Measurements from ENCODE around the gene JAK1.
A peak's percentile ranks its signal among the peaks of the same experiment; 100 is the strongest.
"Not testable (repeated sequence)": the region's sequence is repeated elsewhere in the genome, so short reads cannot be mapped to it uniquely, and the experiment has no call there.

JAK1 gene

GRCh38 chr1:64966158-64966971, at the start of gene JAK1:
Gene JAK1, minus strand, starts transcription at chr1:64966549. Its CDS starts 80,285 bp downstream, at chr1:64886264.
- DNase-seq = peak; percentile 83

DNA sequence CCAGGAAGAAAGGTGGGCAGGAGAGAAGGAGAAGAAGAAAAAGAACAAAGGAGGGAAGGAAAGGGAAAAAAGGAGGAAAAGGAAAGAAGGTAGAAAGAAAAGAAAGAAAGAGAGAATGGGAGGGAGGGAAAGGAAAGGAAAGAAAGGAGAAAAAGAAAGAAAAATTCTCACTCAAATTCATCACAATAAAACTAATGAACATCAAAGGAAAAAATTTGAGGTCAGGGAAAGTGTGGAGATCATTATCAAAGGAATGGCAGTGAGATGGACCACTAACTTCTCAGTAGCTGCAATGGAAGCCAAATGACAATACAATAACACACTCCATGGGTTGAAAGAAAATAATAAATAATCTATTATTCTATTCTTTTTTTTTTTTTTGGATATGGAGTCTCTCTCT, 48.0 kb upstream of the JAK1 start:
- DNase-seq = no peak

DNA sequence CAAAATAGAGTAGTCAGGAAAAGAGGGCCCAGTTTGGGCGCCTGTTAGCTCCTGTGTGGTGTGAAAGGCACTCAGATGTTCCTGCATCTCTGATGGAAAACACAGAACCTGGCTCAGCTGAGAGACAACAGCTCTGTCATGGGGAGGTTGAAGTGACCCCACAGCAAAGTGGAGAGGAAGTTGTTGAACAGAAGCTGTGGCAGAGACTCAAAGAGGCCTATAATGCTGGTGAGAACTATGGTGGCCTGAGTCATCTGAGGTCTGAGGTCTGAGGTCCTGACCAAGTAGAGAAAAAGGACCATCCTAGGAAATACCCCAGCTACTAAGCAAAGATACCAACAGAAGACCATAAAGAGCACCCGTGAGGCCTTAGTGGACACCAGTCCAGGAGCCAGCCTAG, 45.6 kb upstream of the JAK1 start:
- no peak for DNase-seq

DNA sequence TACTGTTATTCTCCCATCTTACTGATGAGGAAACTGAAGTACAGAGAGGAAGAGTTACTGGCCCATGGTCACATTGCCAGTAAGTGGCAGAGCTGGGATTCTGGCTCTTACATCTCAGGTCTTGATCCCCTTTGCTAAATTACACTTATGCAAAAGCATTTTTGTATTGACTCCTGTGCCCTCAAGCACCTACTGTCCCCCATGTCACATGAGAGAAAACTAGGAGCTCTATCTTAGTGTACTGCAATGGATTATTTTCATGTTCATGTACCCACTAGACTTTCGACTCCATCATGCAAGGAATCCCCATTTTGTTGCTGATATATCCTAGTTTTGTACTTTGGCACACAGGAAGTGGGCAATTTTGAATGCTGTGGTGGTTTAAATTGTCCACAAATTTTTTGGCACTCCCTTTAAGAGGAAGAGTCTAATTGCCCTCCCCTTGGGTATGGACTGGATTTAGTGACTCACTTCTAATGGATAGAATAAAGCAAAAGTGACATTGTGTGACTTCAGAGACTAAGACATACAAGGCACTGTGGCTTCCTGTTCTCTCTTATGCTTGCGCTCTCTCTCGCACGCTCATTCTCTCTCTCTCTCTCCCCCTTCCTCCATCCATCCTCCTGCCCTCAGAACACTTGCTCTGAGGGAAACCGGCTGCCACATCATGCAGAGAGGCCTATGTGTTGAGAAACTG, 43.5 kb upstream of the JAK1 start:
- no peak for DNase-seq

- DNase-seq = no peak
Observed at GRCh38 chr1:65009176-65009575, 42.8 kb upstream of the JAK1 start.

DNA sequence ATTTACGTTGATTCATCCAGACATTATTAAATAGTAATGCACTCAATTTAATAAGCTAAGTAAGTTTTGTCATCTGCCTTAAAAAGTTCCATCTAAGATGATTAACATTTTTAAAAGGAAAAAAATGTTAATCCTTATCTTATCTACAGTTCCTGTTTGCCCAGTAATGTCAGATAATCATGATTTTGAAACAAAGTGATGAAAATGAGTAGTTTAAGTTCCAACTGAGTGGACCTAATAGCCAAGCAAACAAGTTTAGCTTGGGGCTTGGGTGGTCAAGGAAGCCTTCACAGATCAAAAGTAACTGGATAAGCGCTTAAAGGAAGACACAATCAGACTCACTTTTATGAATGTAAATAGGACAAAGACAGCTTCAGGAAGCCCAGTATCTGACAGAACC, 40.5 kb upstream of the JAK1 start:
- no peak for DNase-seq

DNA sequence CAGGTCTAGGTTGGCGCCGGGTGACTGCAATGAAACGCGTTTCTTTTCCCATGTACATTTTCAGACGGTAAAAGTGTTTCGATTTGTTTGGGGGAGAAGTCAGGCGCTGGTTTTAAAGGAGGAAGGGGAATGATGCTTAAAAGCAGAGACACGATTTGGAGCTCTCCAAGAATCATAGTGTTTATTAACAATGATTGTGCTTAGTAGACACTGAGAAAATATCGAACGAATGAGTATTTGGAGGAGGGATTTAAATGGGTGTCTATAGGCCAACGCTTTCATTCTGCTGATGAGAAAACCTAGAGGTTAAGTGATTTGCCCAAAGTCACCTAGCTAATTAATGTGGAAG, 36.9 kb upstream of the JAK1 start:
- no peak for DNase-seq

DNA sequence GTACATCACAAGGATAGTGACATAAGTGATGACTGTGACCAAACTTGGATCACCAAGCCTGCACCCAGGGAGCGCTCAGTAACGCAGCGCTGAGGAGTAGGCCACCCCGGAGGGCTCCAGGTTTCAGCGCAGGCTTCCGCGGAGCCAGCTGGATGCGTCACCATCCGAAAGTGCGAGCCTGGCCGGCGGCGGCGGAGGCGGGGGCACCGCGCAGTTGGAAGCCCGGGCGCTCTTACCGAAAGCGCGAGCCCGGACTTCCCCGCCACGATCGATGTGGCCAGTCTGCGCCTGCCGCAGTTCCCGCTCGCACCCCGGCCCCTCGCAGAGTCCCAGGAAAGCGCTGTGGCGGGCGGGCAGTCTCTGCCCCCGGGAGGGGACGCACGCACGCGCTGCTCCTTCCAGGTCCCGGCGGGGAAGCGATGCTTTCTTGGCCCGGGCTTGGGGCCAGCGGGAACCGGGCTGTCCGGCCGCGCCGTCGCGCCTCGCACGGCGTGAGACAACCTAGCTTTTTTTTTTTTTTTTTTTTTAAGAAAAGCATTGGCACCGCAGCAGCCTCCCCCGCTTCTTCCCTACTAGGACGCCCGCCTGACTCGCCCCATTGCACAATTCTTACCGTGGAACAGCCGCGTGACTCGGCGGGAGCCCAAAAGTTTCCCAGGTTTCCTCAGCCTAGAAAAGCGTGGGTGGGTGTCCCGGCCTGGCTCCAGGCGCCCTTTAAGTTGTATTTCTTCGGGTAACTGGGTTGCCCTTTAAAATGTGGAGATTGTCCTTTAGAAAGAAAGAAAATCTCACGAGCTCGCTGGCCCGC, 36.4 kb upstream of the JAK1 start:
- peak; percentile 83 for DNase-seq

- DNase-seq = no peak
Observed at GRCh38 chr1:65002156-65002507, 35.8 kb upstream of the JAK1 start.

- no peak for DNase-seq
Observed at GRCh38 chr1:65001231-65001792, 35.0 kb upstream of the JAK1 start.

- DNase-seq = not testable (repeated sequence)
Observed at GRCh38 chr1:64998425-64998948, 32.1 kb upstream of the JAK1 start.

DNA sequence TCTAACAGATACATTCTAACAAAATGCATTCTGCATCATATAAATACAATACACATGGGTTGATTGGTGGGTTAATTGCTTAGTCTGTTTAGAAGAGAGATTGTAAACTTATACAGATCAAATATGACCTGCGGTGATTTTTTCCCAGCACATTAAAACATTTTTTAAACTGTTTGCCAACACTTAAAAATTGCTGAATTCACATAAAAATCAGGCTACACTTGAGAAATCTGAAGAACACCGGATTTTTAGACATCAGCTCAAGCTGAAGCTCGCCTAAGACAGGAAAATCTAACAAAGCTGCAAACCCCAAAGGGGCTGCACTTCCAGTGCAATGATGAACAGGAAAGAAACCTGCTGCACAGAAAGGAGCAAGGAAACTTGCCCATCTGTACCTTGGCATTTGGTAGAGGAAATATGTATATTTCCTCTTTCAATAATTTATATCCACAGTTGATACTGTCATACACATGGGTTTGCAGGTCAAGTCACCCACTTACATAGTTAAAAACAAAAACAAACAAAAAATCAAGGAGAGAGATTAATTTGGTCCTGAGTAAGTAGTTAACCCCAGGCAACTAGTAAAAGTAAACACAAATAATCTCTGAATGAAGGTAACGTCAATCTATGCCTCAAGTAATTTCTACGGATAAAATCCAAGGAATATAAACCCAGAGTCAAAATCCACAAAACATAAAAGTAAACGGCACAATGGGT, 30.4 kb upstream of the JAK1 start:
- DNase-seq = no peak

- no peak for DNase-seq
Observed at GRCh38 chr1:64995316-64995715, 29.0 kb upstream of the JAK1 start.

DNA sequence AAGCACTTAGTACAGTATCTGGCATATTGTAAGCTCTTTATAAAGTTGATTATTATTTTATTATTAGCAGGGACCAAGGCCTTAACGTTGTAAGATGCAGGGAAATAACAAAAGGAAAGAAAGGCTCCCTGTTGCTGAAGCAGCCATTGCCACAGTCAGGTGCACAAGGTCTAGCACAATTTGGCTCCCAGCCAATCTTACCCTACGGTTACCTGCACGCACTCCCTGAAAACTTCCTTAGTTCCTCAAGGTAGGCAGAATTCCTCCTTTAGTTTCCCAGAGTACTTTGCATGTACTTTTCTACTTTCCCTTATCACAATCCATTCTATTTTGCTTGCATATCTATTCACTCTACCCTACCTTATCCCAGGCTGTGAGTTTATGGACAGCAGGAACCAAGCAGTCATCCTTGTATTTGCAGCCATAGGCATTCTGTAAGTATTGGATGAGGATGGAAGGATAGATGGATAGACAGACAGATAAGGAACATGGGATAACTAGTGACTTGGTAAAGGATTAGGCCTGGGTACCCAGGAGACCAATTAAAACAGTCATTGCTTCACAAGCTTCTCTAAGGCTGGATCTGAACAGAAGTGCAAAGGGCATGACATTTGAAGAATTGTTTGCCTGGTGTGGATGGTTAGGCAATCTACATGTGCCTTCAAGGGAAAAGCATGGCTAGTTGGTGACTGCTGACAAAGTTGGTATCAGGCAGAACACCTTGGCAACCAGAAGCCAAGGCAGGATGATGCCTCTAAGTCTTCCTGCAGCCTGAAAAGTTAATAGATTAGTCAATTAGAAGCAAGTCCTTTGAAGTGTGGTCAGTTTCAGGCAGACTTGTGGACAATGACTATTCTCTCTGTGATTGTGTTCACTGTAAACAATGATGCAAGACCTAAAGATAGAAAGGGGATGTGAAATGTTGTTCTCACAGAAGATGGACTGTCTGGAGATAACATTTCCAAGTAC, 20.8 kb upstream of the JAK1 start:
- DNase-seq = no peak

- no peak for DNase-seq
Observed at GRCh38 chr1:64984737-64985136, 18.4 kb upstream of the JAK1 start.

DNA sequence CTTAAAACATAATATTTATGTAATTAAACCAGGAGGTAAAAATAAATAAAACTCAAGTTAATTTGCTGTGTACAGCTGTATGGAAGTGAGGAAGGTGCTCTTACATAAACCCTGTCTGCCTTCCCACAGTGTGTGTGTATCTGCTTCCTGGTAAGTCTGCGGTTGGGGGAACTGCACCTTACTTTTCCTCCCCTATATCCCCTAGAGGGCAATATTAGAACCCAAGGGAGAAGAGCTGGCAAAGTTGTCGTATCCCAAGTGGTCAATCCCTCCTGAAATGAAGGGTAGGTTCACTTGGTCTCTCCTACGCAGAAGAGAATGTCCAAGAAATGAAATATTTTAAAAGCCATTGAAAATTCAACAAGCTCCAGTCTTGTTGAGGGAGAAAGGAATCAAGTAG, 17.8 kb upstream of the JAK1 start:
- DNase-seq = no peak

DNA sequence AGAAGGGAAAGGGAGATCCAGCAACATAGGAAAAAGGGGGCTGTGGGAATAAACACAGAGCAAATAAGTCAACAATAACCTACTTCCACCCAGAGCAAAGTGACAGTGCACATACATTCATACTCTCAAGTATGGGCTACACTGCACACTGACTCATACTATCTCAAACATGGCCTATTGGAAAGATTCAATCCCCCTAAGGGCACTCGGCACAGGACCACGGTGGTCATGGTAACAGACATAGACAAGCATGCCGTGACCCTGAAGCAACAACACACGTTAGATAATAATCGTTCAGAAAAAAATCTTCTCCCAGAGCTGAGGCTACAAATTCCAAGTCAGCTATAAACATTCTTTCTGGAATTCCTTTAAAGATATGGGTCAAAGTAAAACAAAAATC, 16.8 kb upstream of the JAK1 start:
- peak; percentile 97 for DNase-seq

DNA sequence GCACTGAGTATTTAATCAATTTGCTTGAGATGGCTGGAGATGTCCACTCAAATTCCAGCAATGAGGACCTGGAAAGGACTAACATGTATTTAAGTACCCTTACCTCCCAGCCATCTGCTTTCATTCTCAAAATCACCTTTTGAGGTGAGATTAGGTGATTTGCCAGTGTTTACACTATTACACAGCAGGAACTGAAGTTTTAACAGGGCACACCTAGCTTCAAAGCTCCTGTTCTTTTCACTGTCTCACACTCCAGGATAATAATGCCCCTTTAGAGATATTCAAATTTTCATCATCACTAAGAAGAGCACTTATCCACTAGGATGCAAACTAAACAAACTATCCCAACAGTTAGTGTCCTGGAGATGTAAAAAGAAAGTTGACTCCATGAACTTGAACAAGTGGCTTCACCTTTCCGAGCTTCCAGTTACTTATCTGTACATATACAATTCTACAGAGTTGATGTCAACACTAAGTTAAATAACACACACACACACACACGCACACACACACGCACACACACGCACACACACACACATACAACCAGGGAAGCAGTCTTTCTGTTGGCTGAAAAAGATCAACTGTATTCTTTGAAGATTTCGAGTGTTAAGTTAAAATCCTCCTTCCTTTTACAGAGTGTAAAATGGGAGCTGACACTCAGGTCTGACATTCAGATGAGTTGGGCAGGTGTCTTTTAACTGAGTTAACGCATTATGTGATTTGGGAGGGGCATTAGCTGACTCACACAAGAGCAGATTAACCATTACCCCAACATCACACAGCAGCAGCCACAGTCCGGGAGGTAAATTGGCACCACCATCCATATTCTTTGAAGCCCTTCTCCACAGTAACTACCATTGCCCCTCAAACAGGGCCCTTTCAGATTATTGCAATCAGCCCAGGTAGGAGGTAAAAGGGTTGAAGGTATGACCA, 15.5 kb upstream of the JAK1 start:
- DNase-seq = no peak

- DNase-seq = peak; percentile 45
Observed at GRCh38 chr1:64980745-64981600, 14.6 kb upstream of the JAK1 start.
